ENCODE measurements around the gene ANKRD42. TPM values are rescaled to one million over a fixed set of nuclear protein-coding genes. Genes with fewer than 3 reads are reported as not detected.
A peak's percentile ranks its signal among the peaks of the same experiment; 100 is the strongest.

Gene ANKRD42
- total RNA-seq, 3 donors from 2014 or later (not counting 1 experiment from before 2014, with no cell fraction given): 10.4 to 13.3 (median 11.6) TPM

- Mint-ChIP-seq H3K36me3 (peaks cover 19% of the 10 kb centered on the region), H3K27ac (peak overlapping the region; percentile 99 to 100), H3K4me1 (peaks cover 52 to 54% of the 10 kb centered on the region in 2 donors), H3K4me3 (peak overlapping the region; percentile 95), H3K27me3 (ENCODE audit: low read depth in 2 of 2) (no peaks in the 10 kb centered on the region), H3K9me3 (no peaks in the 10 kb centered on the region)
- 57% methylated on average over 1 of the region's 1 CpG for WGBS (ENCODE audit: insufficient coverage)
- Histone ChIP-seq H3K4me1 (ENCODE audit: control insufficient read depth, insufficient read depth, low read length) (peaks cover 14% of the 10 kb centered on the region), H3K27me3 (ENCODE audit: control insufficient read depth, insufficient read depth, low read length) (no peaks in the 10 kb centered on the region), H3K9me3 (ENCODE audit: control insufficient read depth, insufficient read depth, low read length) (no peaks in the 10 kb centered on the region), H3K36me3 (ENCODE audit: control insufficient read depth, insufficient read depth, low read length) (peaks cover 36% of the 10 kb centered on the region), H3K4me3 (ENCODE audit: low read length) (no peak overlapping the region), H3K27ac (ENCODE audit: low read length) (peak overlapping the region; percentile 62)
- TF ChIP-seq CTCF (IDR thresholded peaks at IDR 0.05): no peak
- no peak for ATAC-seq
- no peak for DNase-seq
- intact Hi-C loops (cut with micrococcal nuclease): no loop called here
Observed at GRCh38 chr11:83161610-83162199, 31.8 kb upstream of the ANKRD42 start.

GRCh38 chr11:83162377-83162776 is 31.1 kb upstream of the ANKRD42 start:
- H3K4me3 ChIP-seq (ENCODE audit: low read length): no peak overlapping the region
- WGBS (ENCODE audit: insufficient coverage): 30% methylated on average over 1 of the region's 2 CpGs
- ATAC-seq: peak; percentile 50 to 65 (median 60)
- no peaks in the 10 kb centered on the region for H3K27me3 Mint-ChIP-seq (ENCODE audit: low read depth in 2 of 2)
- H3K27me3 ChIP-seq (ENCODE audit: control insufficient read depth, insufficient read depth, low read length): no peaks in the 10 kb centered on the region
- H3K9me3 ChIP-seq (ENCODE audit: control insufficient read depth, insufficient read depth, low read length): no peaks in the 10 kb centered on the region
- H3K27ac ChIP-seq (ENCODE audit: low read length): peak overlapping the region; percentile 56
- H3K27ac Mint-ChIP-seq: peak overlapping the region; percentile 99 to 100
- intact Hi-C loops (cut with micrococcal nuclease): no loop called here
- H3K36me3 ChIP-seq (ENCODE audit: control insufficient read depth, insufficient read depth, low read length): peaks cover 43% of the 10 kb centered on the region
- H3K4me1 ChIP-seq (ENCODE audit: control insufficient read depth, insufficient read depth, low read length): peaks cover 14% of the 10 kb centered on the region
- no peaks in the 10 kb centered on the region for H3K9me3 Mint-ChIP-seq
- peak overlapping the region; percentile 95 for H3K4me3 Mint-ChIP-seq
- no peak for TF ChIP-seq CTCF (IDR thresholded peaks at IDR 0.05)
- H3K36me3 Mint-ChIP-seq: peaks cover 21% of the 10 kb centered on the region
- peaks cover 49 to 55% of the 10 kb centered on the region in 2 donors for H3K4me1 Mint-ChIP-seq
- DNase-seq: peak in 1 of 2 donors; percentile 69

GRCh38 chr11:83166193-83166866 is 27.2 kb upstream of the ANKRD42 start:
- no peaks in the 10 kb centered on the region for H3K27me3 ChIP-seq (ENCODE audit: control insufficient read depth, insufficient read depth, low read length)
- H3K4me1 ChIP-seq (ENCODE audit: control insufficient read depth, insufficient read depth, low read length): peaks cover 16% of the 10 kb centered on the region
- H3K4me1 Mint-ChIP-seq: peaks cover 61% of the 10 kb centered on the region in 2 donors
- no peak for TF ChIP-seq CTCF (IDR thresholded peaks at IDR 0.05)
- WGBS (ENCODE audit: insufficient coverage): 97% methylated on average over 9 of the region's 11 CpGs
- H3K4me3 ChIP-seq (ENCODE audit: low read length): no peak overlapping the region
- no peaks in the 10 kb centered on the region for H3K9me3 ChIP-seq (ENCODE audit: control insufficient read depth, insufficient read depth, low read length)
- H3K36me3 Mint-ChIP-seq: peaks cover 32% of the 10 kb centered on the region
- peak overlapping the region; percentile 76 to 83 for H3K27ac Mint-ChIP-seq
- no peak for DNase-seq
- H3K4me3 Mint-ChIP-seq: no peak overlapping the region
- no peak for ATAC-seq
- peaks cover 74% of the 10 kb centered on the region for H3K36me3 ChIP-seq (ENCODE audit: control insufficient read depth, insufficient read depth, low read length)
- H3K27ac ChIP-seq (ENCODE audit: low read length): no peak overlapping the region
- no peaks in the 10 kb centered on the region for H3K9me3 Mint-ChIP-seq
- H3K27me3 Mint-ChIP-seq (ENCODE audit: low read depth in 2 of 2): no peaks in the 10 kb centered on the region
- intact Hi-C loops (cut with micrococcal nuclease): no loop called here

Measured in natural killer cell (primary cell).